HCT116 (cell line): ENCODE data around the gene ASAP2.

Experiments used
- CBX3 ChIP-seq: IDR thresholded peaks from 2 replicates; pipeline ENCODE4 v1.6.1; 2012; ENCODE audit warnings: low read depth
- CEBPB ChIP-seq: IDR thresholded peaks from 2 replicates; pipeline ENCODE4 v1.6.1; 2012; ENCODE audit warnings: low read depth
- CTCF ChIP-seq, 3 experiments: fragments of 200-600 bp in 1 of 3; sonication (generic) in 1 of 3; IDR thresholded peaks in 2 of 3; conservative IDR thresholded peaks in 1 of 3; 2 replicates each; pipeline ENCODE4 v1.5.1; 2012 to 2017; ENCODE audit warnings: low read depth in 2 of 3, low read length in 2 of 3, antibody characterized with exemption in 1 of 3, borderline replicate concordance in 1 of 3, control low read depth in 1 of 3, mild to moderate bottlenecking in 1 of 3, mixed read lengths in 1 of 3, mixed run types in 1 of 3, moderate library complexity in 1 of 3; ENCODE audit not compliant: insufficient read depth in 1 of 3
- EZH2 ChIP-seq: fragments of 200-600 bp; sonication (generic); IDR thresholded peaks from 2 replicates; pipeline ENCODE4 v1.6.1; 2017; ENCODE audit warnings: antibody characterized with exemption, mixed run types
- POLR2A ChIP-seq: IDR thresholded peaks from 2 replicates; pipeline ENCODE4 v1.7.0; 2011; ENCODE audit warnings: borderline replicate concordance; ENCODE audit not compliant: insufficient read depth, insufficient read length; ENCODE audit errors: extremely low read depth
- POLR2AphosphoS5 ChIP-seq: IDR thresholded peaks from 2 replicates; pipeline ENCODE4 v1.6.1; 2011; ENCODE audit warnings: mild to moderate bottlenecking, low read depth, low read length, moderate library complexity
- SRF ChIP-seq: IDR thresholded peaks from 2 replicates; pipeline ENCODE4 v1.6.1; 2012; ENCODE audit warnings: low read depth
- YY1 ChIP-seq: IDR thresholded peaks from 2 replicates; pipeline ENCODE4 v1.6.1; 2011; ENCODE audit warnings: low read length, low read depth, moderate library complexity, mild to moderate bottlenecking; ENCODE audit not compliant: insufficient replicate concordance; ENCODE audit errors: extremely low read depth
- TF ChIP-seq, protein P1 (sequence below): IDR thresholded peaks from 2 replicates; pipeline ENCODE4 v1.6.1; 2012
- TF ChIP-seq, protein P2 (sequence below): IDR thresholded peaks from 2 replicates; pipeline ENCODE4 v1.6.1; 2012

- TF ChIP-seq POLR2A (no peak), CTCF (IDR thresholded peaks at IDR 0.05 in 2 of 3, conservative IDR thresholded peaks at IDR 0.05 in 1 of 3; ENCODE audit: borderline replicate concordance in 1 of 3, insufficient read depth in 1 of 3, low read depth in 2 of 3, low read length in 2 of 3) (no peak), CBX3 (no peak), POLR2AphosphoS5 (no peak), EZH2 (no peak), YY1 (no peak), CEBPB (no peak), SRF (no peak)
- TF ChIP-seq, protein P1, sequence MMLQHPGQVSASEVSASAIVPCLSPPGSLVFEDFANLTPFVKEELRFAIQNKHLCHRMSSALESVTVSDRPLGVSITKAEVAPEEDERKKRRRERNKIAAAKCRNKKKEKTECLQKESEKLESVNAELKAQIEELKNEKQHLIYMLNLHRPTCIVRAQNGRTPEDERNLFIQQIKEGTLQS, result no peak
- TF ChIP-seq, protein P2, sequence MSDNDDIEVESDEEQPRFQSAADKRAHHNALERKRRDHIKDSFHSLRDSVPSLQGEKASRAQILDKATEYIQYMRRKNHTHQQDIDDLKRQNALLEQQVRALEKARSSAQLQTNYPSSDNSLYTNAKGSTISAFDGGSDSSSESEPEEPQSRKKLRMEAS, result no peak
Observed at GRCh38 chr2:9292426-9292825, 85.8 kb downstream of the ASAP2 start.
